Activated CD8-positive, alpha-beta memory T cell treated with anti-CD3 and anti-CD28 coated beads for 1 hour (primary cell): ENCODE results near the gene SEPTIN12.

ENCODE experiments used
- DNase-seq, 2 donors: peaks; one replicate each; pipeline ENCODE4 v3.0.0-alpha.2; 2020; ENCODE audit warnings: low read depth in 1 of 2; ENCODE audit errors: extremely low read depth in 1 of 2

SEPTIN12 gene

DNA sequence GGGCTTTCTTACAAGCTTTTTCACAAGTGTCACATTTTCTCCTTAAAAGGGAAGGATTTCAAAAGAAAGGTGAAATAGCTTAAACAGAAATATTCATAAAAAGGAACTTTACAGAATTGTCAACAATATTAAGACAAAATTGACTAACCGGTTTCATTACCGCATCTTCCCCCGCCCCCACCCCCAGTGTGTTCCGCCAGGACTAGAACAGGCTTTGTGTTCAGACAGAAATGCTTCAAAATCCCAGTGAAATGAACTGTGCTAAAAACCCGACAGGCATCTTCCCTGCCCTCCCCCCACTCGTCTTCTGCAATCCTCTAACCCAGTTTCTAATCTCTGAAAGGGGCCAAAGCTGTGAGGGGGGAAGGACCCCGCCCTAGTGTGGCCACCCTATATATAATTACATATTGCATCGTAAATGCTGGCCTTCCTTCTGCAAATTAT lies 15.3 kb upstream of the SEPTIN12 start:
- no peak for DNase-seq

DNA sequence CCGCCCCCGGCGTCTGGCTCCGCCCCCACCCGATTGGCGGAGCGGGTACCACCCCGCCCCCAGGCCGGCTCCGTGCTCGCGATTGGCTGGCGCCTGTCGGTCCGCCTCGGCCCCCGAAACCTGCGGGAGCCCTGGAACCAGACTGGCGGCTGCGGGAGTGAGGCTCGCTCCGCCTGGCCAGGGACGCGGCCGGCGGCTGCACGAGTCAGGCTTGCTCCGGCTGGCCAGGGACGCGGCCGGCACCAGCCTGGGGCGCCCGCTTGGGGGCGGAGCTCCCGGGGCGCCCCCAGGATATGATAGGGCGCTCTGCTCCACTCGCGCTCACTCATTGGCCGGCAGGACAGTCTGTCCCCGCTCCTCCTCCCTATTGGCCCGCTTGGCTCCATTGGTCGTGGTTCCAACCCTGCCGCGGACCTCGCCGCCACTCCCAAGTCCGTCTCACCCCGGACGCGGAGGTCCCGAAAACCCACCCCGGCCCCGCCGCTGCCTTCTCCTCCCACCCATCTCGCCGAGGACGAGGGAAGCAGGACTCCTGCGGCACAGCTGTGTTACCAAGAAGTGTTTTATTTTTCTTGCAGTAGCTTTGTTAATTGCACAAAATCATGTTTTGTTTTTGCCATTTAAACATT lies 14.6 kb upstream of the SEPTIN12 start:
- peak; percentile 59 to 83 for DNase-seq

DNA sequence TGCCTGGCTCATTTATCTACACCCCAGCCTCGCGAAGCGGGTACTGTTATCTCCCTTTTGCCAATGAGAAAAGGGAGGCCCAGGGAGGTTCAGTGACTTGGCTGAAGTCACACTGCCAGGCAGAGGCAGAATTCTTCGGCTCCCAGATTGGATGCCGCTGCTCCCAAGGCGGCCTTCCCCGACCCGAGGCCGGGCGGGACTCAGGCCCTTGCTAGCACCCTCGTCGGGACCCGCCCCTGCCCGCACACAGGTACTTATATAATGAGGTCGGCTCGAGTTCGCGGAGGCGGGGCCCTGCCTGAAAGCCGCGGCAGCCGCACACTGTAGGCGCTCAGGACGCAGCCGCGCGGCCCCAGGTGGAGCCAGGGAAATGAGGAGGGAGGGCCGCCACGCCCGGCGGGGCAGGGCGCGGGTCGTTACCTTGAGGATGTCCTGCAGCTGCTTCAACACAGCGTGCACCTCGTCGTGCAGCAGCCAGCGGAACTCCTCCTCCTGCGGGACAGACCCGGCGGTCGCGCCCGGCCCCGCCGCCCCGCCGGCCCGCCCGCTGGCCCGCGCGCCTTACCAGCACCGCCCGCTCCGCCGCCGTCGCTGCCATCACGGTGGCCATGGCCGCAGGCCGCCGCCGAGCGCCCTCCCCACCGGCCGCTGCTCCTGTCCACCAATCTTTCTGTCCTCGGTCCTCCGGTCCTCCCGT lies 14.0 kb upstream of the SEPTIN12 start, which contains the start of gene ROGDI:
TSS of gene ROGDI (minus strand) at position 672 of the 697 bp plus-strand sequence. CDS start at position 610, 62 bp downstream.
- DNase-seq: peak; percentile 49 to 63

DNA sequence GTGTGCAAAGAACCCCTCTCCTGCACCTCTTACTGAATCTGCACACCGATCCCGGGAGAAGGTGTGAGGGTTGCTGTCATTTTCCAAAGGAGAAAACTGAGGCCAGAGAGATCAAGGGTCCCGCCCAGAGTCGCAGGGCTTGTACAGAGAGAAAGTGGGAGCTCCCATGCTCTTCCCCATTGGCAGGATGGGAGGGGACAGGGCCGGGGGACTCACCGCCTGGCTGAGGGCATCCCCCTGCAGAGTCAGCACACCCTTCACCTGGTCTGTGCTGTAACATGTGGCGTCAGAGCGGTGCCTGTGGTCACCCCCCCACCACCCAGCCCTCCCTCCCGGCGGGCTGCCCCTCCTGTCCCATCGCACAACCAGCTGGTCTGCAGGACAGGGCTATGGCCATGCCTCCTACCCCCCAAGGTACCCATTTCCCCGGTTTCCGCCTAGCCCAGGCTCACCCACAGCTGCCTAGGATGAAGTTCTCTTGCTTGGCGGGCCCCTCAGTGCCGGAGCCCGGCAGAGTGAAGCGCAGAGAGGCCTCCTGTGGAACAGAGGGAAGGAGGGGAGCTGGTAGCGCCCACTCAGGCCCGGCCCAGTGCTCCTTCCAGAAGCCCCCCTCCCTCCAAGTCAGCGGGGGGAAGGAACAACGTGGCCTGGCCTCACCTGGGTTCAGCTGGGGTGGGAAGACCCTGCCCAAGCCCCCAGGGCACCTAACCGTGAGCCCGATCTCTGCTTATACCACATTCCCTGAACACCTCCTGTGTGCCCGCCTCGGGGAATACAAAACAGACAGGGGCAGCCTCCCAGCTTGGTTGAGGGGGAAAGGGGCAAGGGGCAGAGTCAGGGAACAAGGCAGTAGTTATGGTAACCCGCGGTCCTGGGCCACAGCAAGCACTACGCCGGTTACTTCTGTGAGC lies 13.2 kb upstream of the SEPTIN12 start:
- no peak for DNase-seq

DNA sequence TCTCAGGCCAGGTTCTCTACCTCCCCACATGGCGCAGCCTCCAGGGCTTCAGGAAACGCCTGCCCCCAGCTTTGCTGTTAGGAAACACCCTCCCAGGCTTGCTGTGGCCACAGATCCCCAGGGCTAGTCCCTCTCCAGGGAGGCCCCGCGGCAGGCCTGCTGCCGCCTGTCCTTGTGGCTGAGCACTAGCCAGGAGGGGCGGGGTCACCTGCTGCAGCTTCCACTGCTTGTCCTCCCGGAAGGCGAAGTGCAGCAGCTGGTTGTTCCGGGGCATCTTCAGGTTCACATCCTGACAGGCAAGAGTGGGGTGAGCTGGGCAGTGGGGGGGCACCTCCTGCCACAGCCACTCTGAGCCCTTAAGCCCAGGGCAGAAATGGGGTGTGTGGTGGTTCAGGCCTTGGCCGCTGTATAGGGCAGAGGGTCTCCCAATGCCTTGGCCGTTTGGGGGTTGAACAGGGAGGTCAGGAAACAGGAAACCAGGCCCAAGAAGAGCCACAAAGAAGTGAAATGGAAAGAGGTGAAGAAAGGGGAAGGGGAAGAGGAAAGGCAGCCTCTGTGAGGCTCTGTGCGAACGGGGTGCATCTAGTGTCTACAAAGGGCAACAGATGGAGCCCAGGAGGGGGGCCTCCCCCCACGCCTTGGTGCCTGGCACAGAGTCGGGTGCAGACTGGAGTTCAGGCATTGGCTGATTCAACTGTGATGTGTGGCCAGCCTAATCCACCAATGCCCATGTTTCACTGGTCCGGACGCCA lies 12.3 kb upstream of the SEPTIN12 start:
- no peak for DNase-seq

DNA sequence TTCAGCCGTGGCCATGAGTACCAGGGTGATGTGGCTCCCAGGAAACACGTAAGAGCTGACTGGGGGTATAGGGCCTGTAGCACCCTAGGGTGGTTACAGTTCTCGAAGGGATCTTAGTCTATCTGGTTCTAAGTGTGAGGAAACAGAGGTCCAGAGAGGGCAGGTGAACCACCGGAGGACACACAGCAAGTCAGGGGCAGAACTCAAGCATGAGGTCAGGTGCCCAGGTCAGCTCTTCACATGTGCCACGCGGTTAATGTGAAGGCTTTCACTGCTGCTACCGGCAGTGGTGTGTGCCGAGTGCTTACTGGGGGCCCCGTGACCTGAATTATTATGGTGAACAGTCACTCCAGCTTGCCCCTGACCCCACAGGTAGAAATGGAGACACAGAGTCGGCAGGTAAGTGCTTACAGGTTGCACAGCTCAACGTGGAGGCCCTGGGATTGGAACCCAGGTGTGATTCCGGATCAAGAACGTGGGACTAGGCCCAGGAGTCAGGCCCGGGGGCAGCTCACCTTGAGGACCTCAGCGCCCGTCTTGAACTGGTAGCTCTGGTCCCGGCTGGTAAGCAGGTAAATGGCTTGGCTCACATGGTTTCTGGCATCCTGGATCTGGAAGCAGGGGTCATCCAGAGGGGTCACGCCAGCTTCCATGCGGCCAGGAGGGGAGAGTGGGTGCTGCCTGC lies 11.2 kb upstream of the SEPTIN12 start:
- DNase-seq: no peak

DNA sequence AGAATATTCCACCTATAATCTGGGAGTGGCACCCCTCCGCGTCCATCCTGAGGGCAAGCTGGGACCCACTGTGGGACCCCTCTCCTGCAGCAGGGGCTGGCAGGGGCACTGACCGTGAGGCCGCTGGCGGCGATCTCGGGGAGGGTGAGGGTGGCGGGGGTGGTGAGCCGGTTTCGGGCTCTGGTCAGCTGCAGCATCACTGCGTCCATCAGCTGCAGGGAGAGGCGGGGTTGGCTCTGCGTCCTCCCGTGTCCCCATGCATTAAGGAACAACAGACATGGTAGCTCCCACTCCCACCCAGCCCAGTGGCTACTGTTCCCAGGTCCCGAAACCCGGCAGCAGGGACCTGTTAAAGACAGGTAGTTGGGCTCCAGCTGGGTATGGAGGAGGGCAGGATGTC lies 10.3 kb upstream of the SEPTIN12 start:
- DNase-seq: no peak

DNA sequence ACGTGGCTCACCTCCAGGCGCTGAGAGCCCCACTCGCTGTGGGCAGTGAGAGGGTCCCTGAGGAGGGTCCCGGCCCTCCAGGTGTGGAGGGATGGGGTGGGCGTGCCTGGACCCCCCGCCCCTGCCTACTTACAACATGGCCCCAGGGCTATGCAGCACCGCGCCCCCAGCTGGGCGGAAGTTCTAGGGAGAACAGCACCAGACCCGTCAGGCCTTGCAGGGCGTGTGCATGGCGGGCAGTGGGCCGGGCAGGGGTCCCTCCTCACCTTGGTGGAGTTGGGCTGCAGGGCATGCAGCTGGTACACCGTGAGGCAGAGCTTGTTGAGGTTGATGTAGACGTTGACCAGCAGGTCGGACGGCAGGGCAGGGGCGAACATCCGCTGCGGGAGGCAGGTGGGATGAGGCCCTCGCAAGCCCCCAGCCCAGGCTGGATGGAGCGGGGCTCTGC lies 9.7 kb upstream of the SEPTIN12 start:
- DNase-seq: no peak

DNA sequence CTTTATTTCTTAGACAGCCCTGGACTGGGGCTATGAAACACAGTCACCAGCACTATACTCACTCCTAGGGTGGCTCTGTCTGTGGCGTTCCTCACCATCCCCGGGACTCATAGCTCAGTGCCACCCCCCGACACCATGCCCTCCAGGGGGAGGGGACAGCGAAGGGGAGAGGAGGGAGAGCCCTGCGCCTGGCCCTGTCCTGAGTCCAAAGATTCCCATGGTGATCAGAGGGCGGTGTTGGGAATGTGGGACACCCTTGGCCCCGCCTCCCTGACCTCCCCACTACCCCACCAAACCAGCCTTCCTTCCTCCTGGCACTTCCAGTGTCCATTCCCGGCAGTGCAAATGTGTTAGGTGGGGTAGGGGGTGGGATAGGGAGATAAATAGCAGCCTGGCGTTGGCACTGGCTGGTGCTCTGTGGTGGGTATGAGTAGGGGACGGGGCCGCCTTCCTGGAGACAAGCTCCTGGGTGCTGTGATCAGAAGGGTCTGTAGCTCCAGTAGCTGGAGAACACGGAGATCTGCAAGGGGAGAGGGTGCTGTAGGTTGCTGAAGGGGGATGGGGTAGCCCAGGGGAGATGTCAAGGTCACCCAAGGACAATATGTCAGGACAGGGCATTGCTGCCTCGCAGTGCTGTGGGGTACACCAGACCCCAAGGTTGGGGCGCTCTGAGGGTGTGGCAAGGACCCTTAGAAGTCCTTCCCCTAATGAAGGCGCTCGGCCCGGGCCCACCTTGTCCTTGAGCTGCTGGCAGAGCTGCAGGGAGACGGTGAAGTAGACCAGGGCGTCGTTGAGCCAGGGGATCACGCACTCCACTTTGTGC lies 9.0 kb upstream of the SEPTIN12 start:
- no peak for DNase-seq

- no peak for DNase-seq
Observed at GRCh38 chr16:4795828-4796572, 7.9 kb upstream of the SEPTIN12 start.

- no peak for DNase-seq
Observed at GRCh38 chr16:4795181-4795827, 7.2 kb upstream of the SEPTIN12 start, which contains the start of gene SMIM22. Gene SMIM22, plus strand, starts transcription at chr16:4795369. Its CDS starts 366 bp downstream, at chr16:4795735.

DNA sequence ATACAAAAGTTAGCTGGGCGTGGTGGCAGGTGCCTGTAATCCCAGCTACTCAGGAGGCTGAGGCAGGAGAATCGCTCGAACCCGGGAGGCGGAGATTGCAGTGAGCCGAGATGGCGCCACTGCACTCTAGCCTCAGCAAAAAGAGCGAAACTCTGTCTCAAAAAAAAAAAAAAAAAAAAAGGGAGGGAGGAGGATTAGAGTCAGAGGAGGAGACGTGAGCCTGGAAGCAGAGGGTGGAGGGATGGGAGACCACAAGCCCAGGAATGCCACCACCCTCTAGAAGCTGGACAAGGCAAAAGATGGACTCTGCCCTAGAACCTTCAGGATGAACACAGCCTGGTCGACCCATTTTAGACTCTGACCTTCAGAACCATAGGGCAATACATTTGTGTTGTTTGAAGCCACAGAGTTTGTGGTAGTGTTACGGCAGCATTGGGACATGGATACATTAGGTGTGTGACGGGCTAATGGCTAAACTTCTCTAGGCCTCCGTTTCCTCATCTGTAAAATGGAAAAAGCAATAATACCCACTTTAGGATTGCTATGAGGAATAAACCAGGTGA lies 4.9 kb upstream of the SEPTIN12 start:
- no peak for DNase-seq

GRCh38 chr16:4790871-4791270 lies 2.7 kb upstream of the SEPTIN12 start:
- no peak for DNase-seq

- DNase-seq: no peak
Observed at GRCh38 chr16:4790261-4790660, 2.1 kb upstream of the SEPTIN12 start.

GRCh38 chr16:4788910-4789309 lies 765 bp upstream of the SEPTIN12 start:
- no peak for DNase-seq

DNA sequence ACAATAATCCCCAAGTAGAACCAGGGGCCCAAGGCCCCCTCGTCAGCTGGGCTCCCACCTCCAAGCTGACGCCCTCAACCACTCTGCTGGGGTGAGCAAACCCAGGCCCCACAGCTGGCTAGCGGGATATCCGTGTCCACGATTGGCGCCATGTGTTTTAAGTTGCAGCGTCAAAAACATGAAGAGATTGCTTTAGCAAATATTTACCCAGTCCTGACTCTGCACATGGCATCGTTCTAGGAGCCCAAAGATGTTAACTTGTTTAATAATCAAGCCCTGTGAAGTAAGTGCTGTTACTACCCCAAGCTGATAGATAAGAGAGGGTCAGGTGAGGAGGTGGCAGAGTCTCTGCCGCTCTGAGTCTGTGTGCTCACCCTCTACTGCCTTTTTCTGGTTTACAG lies 344 bp upstream of the SEPTIN12 start:
- DNase-seq: no peak

GRCh38 chr16:4787068-4787467 lies 1.1 kb downstream of the SEPTIN12 start:
- DNase-seq: no peak
